Duodenal mucosa (tissue), 2 donors: ENCODE data around the gene OTOR.

ENCODE experiments used
- H3K27ac ChIP-seq: one replicate; pipeline ENCODE4 v1.7.0; 2013; ENCODE audit warnings: low read depth, low read length
- H3K27me3 ChIP-seq, 2 donors: one replicate each; pipeline ENCODE4 v1.7.0; 2013; ENCODE audit warnings: low read length in 2 of 2, control low read depth in 1 of 2; ENCODE audit not compliant: insufficient read depth in 2 of 2, control insufficient read depth in 1 of 2
- H3K36me3 ChIP-seq, 2 donors: one replicate each; pipeline ENCODE4 v1.7.0; 2013; ENCODE audit warnings: low read length in 2 of 2, control low read depth in 1 of 2; ENCODE audit not compliant: insufficient read depth in 2 of 2, control insufficient read depth in 1 of 2
- H3K4me1 ChIP-seq, 2 donors: one replicate each; pipeline ENCODE4 v1.7.0; 2013; ENCODE audit warnings: low read length in 2 of 2, control low read depth in 1 of 2; ENCODE audit not compliant: insufficient read depth in 2 of 2, control insufficient read depth in 1 of 2
- H3K4me3 ChIP-seq, 2 donors: one replicate each; pipeline ENCODE4 v1.7.0; 2013; ENCODE audit warnings: low read length in 2 of 2, low read depth in 1 of 2
- H3K9ac ChIP-seq, 2 donors: one replicate each; pipeline ENCODE4 v1.7.0; 2013; ENCODE audit warnings: low read length in 2 of 2, low read depth in 1 of 2
- H3K9me3 ChIP-seq, 2 donors: one replicate each; pipeline ENCODE4 v1.7.0; 2013; ENCODE audit warnings: low read length in 2 of 2, control low read depth in 1 of 2; ENCODE audit not compliant: control insufficient read depth in 1 of 2

Gene OTOR

GRCh38 chr20:16713066-16713465 lies 35.1 kb upstream of the OTOR start:
- no peak overlapping the region for H3K4me3 ChIP-seq
- peaks cover 0 to 4% of the 10 kb centered on the region in 2 donors for H3K27me3 ChIP-seq
- no peak overlapping the region for H3K27ac ChIP-seq
- H3K9ac ChIP-seq = no peak overlapping the region
- H3K36me3 ChIP-seq = no peaks in the 10 kb centered on the region
- peaks cover 0 to 6% of the 10 kb centered on the region in 2 donors for H3K4me1 ChIP-seq
- no peaks in the 10 kb centered on the region for H3K9me3 ChIP-seq

- H3K9ac ChIP-seq = no peak overlapping the region
- no peak overlapping the region for H3K27ac ChIP-seq
- no peaks in the 10 kb centered on the region for H3K36me3 ChIP-seq
- no peak overlapping the region for H3K4me3 ChIP-seq
- H3K4me1 ChIP-seq = peaks cover 0 to 4% of the 10 kb centered on the region in 2 donors
- no peaks in the 10 kb centered on the region for H3K9me3 ChIP-seq
- peaks cover 0 to 4% of the 10 kb centered on the region in 2 donors for H3K27me3 ChIP-seq
Observed at GRCh38 chr20:16714242-16714641, 33.9 kb upstream of the OTOR start.

GRCh38 chr20:16714751-16715150 lies 33.4 kb upstream of the OTOR start:
- no peak overlapping the region for H3K4me3 ChIP-seq
- H3K27me3 ChIP-seq = peaks cover 0 to 4% of the 10 kb centered on the region in 2 donors
- no peak overlapping the region for H3K27ac ChIP-seq
- H3K9ac ChIP-seq = no peak overlapping the region
- no peaks in the 10 kb centered on the region for H3K9me3 ChIP-seq
- H3K4me1 ChIP-seq = no peaks in the 10 kb centered on the region
- H3K36me3 ChIP-seq = no peaks in the 10 kb centered on the region

GRCh38 chr20:16719421-16719820 lies 28.7 kb upstream of the OTOR start:
- no peak overlapping the region for H3K9ac ChIP-seq
- no peaks in the 10 kb centered on the region for H3K4me1 ChIP-seq
- no peaks in the 10 kb centered on the region for H3K9me3 ChIP-seq
- no peak overlapping the region for H3K4me3 ChIP-seq
- no peak overlapping the region for H3K27ac ChIP-seq
- H3K36me3 ChIP-seq = no peaks in the 10 kb centered on the region
- H3K27me3 ChIP-seq = peaks cover 0 to 5% of the 10 kb centered on the region in 2 donors

GRCh38 chr20:16729080-16729479 lies 19.1 kb upstream of the OTOR start:
- H3K36me3 ChIP-seq = peaks cover 16 to 17% of the 10 kb centered on the region in 2 donors
- no peak overlapping the region for H3K27ac ChIP-seq
- H3K9ac ChIP-seq = no peak overlapping the region
- H3K9me3 ChIP-seq = no peaks in the 10 kb centered on the region
- H3K27me3 ChIP-seq = peaks cover 8 to 11% of the 10 kb centered on the region in 2 donors
- H3K4me1 ChIP-seq = peaks cover 16% of the 10 kb centered on the region in 2 donors
- peak overlapping the region; percentile 96 to 99 for H3K4me3 ChIP-seq

- Histone ChIP-seq H3K9me3 (no peaks in the 10 kb centered on the region), H3K36me3 (peaks cover 21 to 23% of the 10 kb centered on the region in 2 donors), H3K9ac (peak within 1 kb of the TSS; percentile 98 to 99), H3K27ac (peak within 1 kb of the TSS; percentile 45), H3K4me3 (peak within 1 kb of the TSS; percentile 96 to 99), H3K4me1 (peaks cover 16% of the 10 kb centered on the region in 2 donors), H3K27me3 (peaks cover 6 to 11% of the 10 kb centered on the region in 2 donors)
Observed at GRCh38 chr20:16729565-16730460, 18.3 kb upstream of the OTOR start, which contains the start of gene SNRPB2. TSS of gene SNRPB2 (plus strand) at chr20:16730026. CDS start at chr20:16731703, 1,677 bp downstream.

GRCh38 chr20:16732506-16733152 lies 15.5 kb upstream of the OTOR start:
- Histone ChIP-seq H3K27ac (no peak overlapping the region), H3K4me3 (no peak overlapping the region), H3K27me3 (peaks cover 0 to 6% of the 10 kb centered on the region in 2 donors), H3K36me3 (peaks cover 27 to 48% of the 10 kb centered on the region in 2 donors), H3K9ac (no peak overlapping the region), H3K9me3 (no peaks in the 10 kb centered on the region), H3K4me1 (peaks cover 16% of the 10 kb centered on the region in 2 donors)

- no peaks in the 10 kb centered on the region for H3K9me3 ChIP-seq
- no peak overlapping the region for H3K4me3 ChIP-seq
- H3K36me3 ChIP-seq = peaks cover 21 to 62% of the 10 kb centered on the region in 2 donors
- H3K27me3 ChIP-seq = no peaks in the 10 kb centered on the region
- no peak overlapping the region for H3K9ac ChIP-seq
- no peaks in the 10 kb centered on the region for H3K4me1 ChIP-seq
- no peak overlapping the region for H3K27ac ChIP-seq
Observed at GRCh38 chr20:16740365-16741072, 7.6 kb upstream of the OTOR start.

- Histone ChIP-seq H3K36me3 (peaks cover 13 to 31% of the 10 kb centered on the region in 2 donors), H3K9ac (no peak overlapping the region), H3K4me1 (no peaks in the 10 kb centered on the region), H3K27ac (no peak overlapping the region), H3K4me3 (no peak overlapping the region), H3K9me3 (no peaks in the 10 kb centered on the region), H3K27me3 (no peaks in the 10 kb centered on the region)
Observed at GRCh38 chr20:16744178-16744807, 3.9 kb upstream of the OTOR start.
